HEK293 (cell line): ENCODE data around the gene PSMD8.

ENCODE experiments used
- KLF1 ChIP-seq: fragments of 450-650 bp; formaldehyde crosslinking; IDR thresholded peaks from 2 replicates; pipeline ENCODE4 v1.5.1; 2016; ENCODE audit warnings: missing biosample characterization, missing genetic modification characterization
- KLF7 ChIP-seq: fragments of 450-650 bp; formaldehyde crosslinking; IDR thresholded peaks from 2 replicates; pipeline ENCODE4 v1.5.1; 2016; ENCODE audit warnings: missing biosample characterization, missing genetic modification characterization, borderline replicate concordance
- KLF8 ChIP-seq: fragments of 450-650 bp; formaldehyde crosslinking; IDR thresholded peaks from 2 replicates; pipeline ENCODE4 v1.5.1; 2016; ENCODE audit warnings: missing biosample characterization, missing genetic modification characterization
- MEIS1 ChIP-seq: sonication (generic); formaldehyde crosslinking; IDR thresholded peaks from 2 replicates; pipeline ENCODE4 v1.8.1; 2022; ENCODE audit warnings: missing genetic modification reagents, mild to moderate bottlenecking, borderline replicate concordance
- MZF1 ChIP-seq: fragments of 450-650 bp; formaldehyde crosslinking; IDR thresholded peaks from 2 replicates; pipeline ENCODE4 v1.5.1; 2017; ENCODE audit warnings: missing biosample characterization, missing genetic modification characterization, borderline replicate concordance
- OVOL3 ChIP-seq: fragments of 450-650 bp; formaldehyde crosslinking; IDR thresholded peaks from 2 replicates; pipeline ENCODE4 v1.5.1; 2016; ENCODE audit warnings: missing biosample characterization, missing genetic modification characterization
- SALL2 ChIP-seq: fragments of 450-650 bp; formaldehyde crosslinking; IDR thresholded peaks from 2 replicates; pipeline ENCODE4 v1.5.0; 2017; ENCODE audit warnings: missing biosample characterization, mild to moderate bottlenecking, missing genetic modification characterization, borderline replicate concordance
- SETDB1 ChIP-seq: IDR thresholded peaks from one replicate; pipeline ENCODE4 v1.6.1; 2017; ENCODE audit warnings: mild to moderate bottlenecking, low read length, moderate library complexity, mixed read lengths; ENCODE audit not compliant: insufficient read length
- SP2 ChIP-seq: fragments of 450-650 bp; formaldehyde crosslinking; IDR thresholded peaks from 2 replicates; pipeline ENCODE4 v1.5.1; 2016; ENCODE audit warnings: missing biosample characterization, missing genetic modification characterization
- SP3 ChIP-seq: fragments of 450-650 bp; formaldehyde crosslinking; IDR thresholded peaks from 2 replicates; pipeline ENCODE4 v1.5.1; 2016; ENCODE audit warnings: missing biosample characterization, missing genetic modification characterization
- WT1 ChIP-seq: fragments of 450-650 bp; formaldehyde crosslinking; IDR thresholded peaks from 2 replicates; pipeline ENCODE4 v1.5.1; 2016; ENCODE audit warnings: missing biosample characterization, missing genetic modification characterization
- ZBTB17 ChIP-seq: fragments of 450-650 bp; formaldehyde crosslinking; IDR thresholded peaks from 2 replicates; pipeline ENCODE4 v1.5.1; 2016; ENCODE audit warnings: missing biosample characterization, missing genetic modification characterization
- ZBTB20 ChIP-seq: fragments of 450-650 bp; formaldehyde crosslinking; IDR thresholded peaks from 2 replicates; pipeline ENCODE4 v1.5.1; 2016; ENCODE audit warnings: missing biosample characterization, missing genetic modification characterization
- ZBTB48 ChIP-seq: fragments of 450-650 bp; formaldehyde crosslinking; IDR thresholded peaks from 2 replicates; pipeline ENCODE4 v1.5.1; 2016; ENCODE audit warnings: missing biosample characterization, missing genetic modification characterization
- ZBTB7A ChIP-seq: fragments of 450-650 bp; formaldehyde crosslinking; IDR thresholded peaks from 2 replicates; pipeline ENCODE4 v1.5.1; 2016; ENCODE audit warnings: low read depth, missing biosample characterization, missing genetic modification characterization
- ZBTB8A ChIP-seq: fragments of 450-650 bp; formaldehyde crosslinking; IDR thresholded peaks from 2 replicates; pipeline ENCODE4 v1.5.1; 2016; ENCODE audit warnings: missing biosample characterization, missing genetic modification characterization
- ZNF10 ChIP-seq: fragments of 450-650 bp; formaldehyde crosslinking; IDR thresholded peaks from 2 replicates; pipeline ENCODE4 v1.5.1; 2017; ENCODE audit warnings: missing biosample characterization, missing genetic modification characterization
- ZNF121 ChIP-seq: fragments of 450-650 bp; formaldehyde crosslinking; IDR thresholded peaks from 2 replicates; pipeline ENCODE4 v1.5.1; 2016; ENCODE audit warnings: missing biosample characterization, missing genetic modification characterization
- ZNF132 ChIP-seq: fragments of 450-650 bp; formaldehyde crosslinking; IDR thresholded peaks from 2 replicates; pipeline ENCODE4 v1.5.1; 2017; ENCODE audit warnings: missing biosample characterization, missing genetic modification characterization, borderline replicate concordance
- ZNF138 ChIP-seq: fragments of 450-650 bp; formaldehyde crosslinking; IDR thresholded peaks from 2 replicates; pipeline ENCODE4 v1.5.1; 2016; ENCODE audit warnings: missing biosample characterization, missing genetic modification characterization, borderline replicate concordance
- ZNF169 ChIP-seq: fragments of 450-650 bp; formaldehyde crosslinking; IDR thresholded peaks from 2 replicates; pipeline ENCODE4 v1.5.1; 2016; ENCODE audit warnings: missing biosample characterization, missing genetic modification characterization
- ZNF23 ChIP-seq: fragments of 450-650 bp; formaldehyde crosslinking; IDR thresholded peaks from 2 replicates; pipeline ENCODE4 v1.5.1; 2016; ENCODE audit warnings: missing biosample characterization, missing genetic modification characterization, borderline replicate concordance
- ZNF341 ChIP-seq: fragments of 450-650 bp; formaldehyde crosslinking; IDR thresholded peaks from 2 replicates; pipeline ENCODE4; 2016; ENCODE audit warnings: low read depth, missing biosample characterization, missing genetic modification characterization
- ZNF350 ChIP-seq: fragments of 450-650 bp; formaldehyde crosslinking; IDR thresholded peaks from 2 replicates; pipeline ENCODE4 v1.5.0; 2017; ENCODE audit warnings: missing biosample characterization, mild to moderate bottlenecking, missing genetic modification characterization
- ZNF416 ChIP-seq: fragments of 450-650 bp; formaldehyde crosslinking; IDR thresholded peaks from 2 replicates; pipeline ENCODE4 v1.5.1; 2016; ENCODE audit warnings: missing biosample characterization, missing genetic modification characterization
- ZNF423 ChIP-seq: fragments of 450-650 bp; formaldehyde crosslinking; IDR thresholded peaks from 2 replicates; pipeline ENCODE4 v1.5.1; 2016; ENCODE audit warnings: missing biosample characterization, missing genetic modification characterization
- ZNF514 ChIP-seq: fragments of 450-650 bp; formaldehyde crosslinking; IDR thresholded peaks from 2 replicates; pipeline ENCODE4 v1.5.1; 2016; ENCODE audit warnings: missing biosample characterization, missing genetic modification characterization
- ZNF596 ChIP-seq: fragments of 450-650 bp; IDR thresholded peaks from 2 replicates; pipeline ENCODE4 v1.5.0; 2018; ENCODE audit warnings: missing biosample characterization, mild to moderate bottlenecking, missing genetic modification characterization, moderate library complexity
- ZNF629 ChIP-seq: fragments of 450-650 bp; formaldehyde crosslinking; IDR thresholded peaks from 2 replicates; pipeline ENCODE4 v1.5.1; 2017; ENCODE audit warnings: missing biosample characterization, missing genetic modification characterization
- ZNF707 ChIP-seq: fragments of 450-650 bp; formaldehyde crosslinking; IDR thresholded peaks from 2 replicates; pipeline ENCODE4 v1.5.1; 2016; ENCODE audit warnings: missing biosample characterization, missing genetic modification characterization
- ZNF776 ChIP-seq: fragments of 450-650 bp; formaldehyde crosslinking; IDR thresholded peaks from 2 replicates; pipeline ENCODE4 v1.5.0; 2017; ENCODE audit warnings: missing biosample characterization, missing genetic modification characterization, borderline replicate concordance
- ZNF843 ChIP-seq: fragments of 450-650 bp; formaldehyde crosslinking; IDR thresholded peaks from 2 replicates; pipeline ENCODE4 v1.5.1; 2016; ENCODE audit warnings: missing biosample characterization, missing genetic modification characterization
- ZSCAN23 ChIP-seq: fragments of 450-650 bp; formaldehyde crosslinking; IDR thresholded peaks from 2 replicates; pipeline ENCODE4 v1.5.1; 2016; ENCODE audit warnings: missing biosample characterization, missing genetic modification characterization
- TF ChIP-seq, protein P1 (sequence below): fragments of 450-650 bp; formaldehyde crosslinking; IDR thresholded peaks from 2 replicates; pipeline ENCODE4 v1.5.1; 2016; ENCODE audit warnings: missing biosample characterization, missing genetic modification characterization, borderline replicate concordance
- TF ChIP-seq, protein P2 (sequence below): fragments of 450-650 bp; formaldehyde crosslinking; IDR thresholded peaks from 2 replicates; pipeline ENCODE4 v1.5.1; 2016; ENCODE audit warnings: missing biosample characterization, missing genetic modification characterization
- TF ChIP-seq, protein P3 (sequence below): fragments of 450-650 bp; formaldehyde crosslinking; IDR thresholded peaks from 2 replicates; pipeline ENCODE4 v1.5.1; 2016; ENCODE audit warnings: missing biosample characterization, missing genetic modification characterization

PSMD8 gene

DNA sequence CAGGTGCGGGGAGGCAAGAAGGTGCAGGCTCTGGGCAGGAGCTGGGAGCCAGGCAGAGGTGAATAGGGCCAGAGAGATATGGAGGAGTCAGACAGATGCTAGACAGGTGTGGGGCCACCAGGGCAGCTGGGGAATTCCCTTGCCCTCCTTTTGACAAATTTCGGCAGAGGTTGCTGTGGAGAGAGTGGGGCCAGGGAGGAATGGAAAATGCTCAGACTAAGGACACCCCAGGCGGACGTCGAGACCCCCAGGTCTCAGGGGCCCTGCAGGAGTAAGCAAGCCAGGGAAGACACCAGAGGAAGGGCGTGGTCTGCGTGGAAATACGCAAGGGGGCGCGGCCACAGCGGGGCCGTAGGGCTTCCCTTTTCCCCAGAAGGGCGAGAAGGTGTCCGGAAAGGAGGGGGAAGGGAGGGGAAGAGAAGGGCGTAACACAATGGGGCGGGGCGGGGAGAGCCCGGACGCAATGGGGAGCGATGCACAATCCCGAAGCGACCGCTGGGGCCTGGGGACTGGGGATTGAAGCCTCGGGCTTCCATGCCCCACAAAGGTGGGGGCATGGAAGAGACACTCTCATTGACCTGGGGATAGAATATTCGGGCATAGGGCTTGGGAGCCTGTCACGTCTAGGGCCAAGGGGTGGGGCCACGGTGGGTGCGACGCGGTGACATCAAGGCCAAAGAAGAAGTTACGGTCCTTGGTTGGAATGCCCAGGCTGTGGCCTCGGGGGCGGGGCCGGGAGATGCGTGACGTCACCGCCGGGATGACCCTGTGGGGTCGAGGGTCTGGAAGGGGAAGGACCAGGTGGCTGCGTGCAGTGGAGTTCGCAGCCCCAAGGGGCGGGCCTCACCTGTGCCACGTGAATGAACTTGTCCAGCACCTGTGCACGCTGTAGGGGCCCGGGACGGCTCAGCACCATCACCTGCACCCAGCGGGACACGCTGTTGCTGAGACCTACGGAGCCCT is 43.5 kb downstream of the PSMD8 start (continued):
- TF ChIP-seq MEIS1, result no peak
- no peak for TF ChIP-seq ZNF132
- no peak for TF ChIP-seq ZSCAN23 (tag by site-specific recombination)
- peak; percentile 94 for TF ChIP-seq SP3 (tag by site-specific recombination)
- TF ChIP-seq ZNF596, result no peak
- peak; percentile 77 for TF ChIP-seq SP2 (tag by site-specific recombination)
- TF ChIP-seq ZNF23 (tag by site-specific recombination), result no peak
- peak; percentile 94 for TF ChIP-seq ZBTB8A (tag by site-specific recombination)
- TF ChIP-seq ZNF10 (tag by site-specific recombination), result no peak
- no peak for TF ChIP-seq ZNF138 (tag by site-specific recombination)
- TF ChIP-seq WT1 (tag by site-specific recombination), result peak; percentile 63; the same call in 1 of the 2 replicates
- no peak for TF ChIP-seq ZNF121
- peak; percentile 93 for TF ChIP-seq ZNF341
- peak; percentile 90 for TF ChIP-seq ZNF629 (tag by site-specific recombination)
- TF ChIP-seq ZNF776 (tag by site-specific recombination), result no peak
- TF ChIP-seq KLF7 (tag by site-specific recombination), result no peak; the same call in 1 of the 2 replicates
- TF ChIP-seq, protein P1, sequence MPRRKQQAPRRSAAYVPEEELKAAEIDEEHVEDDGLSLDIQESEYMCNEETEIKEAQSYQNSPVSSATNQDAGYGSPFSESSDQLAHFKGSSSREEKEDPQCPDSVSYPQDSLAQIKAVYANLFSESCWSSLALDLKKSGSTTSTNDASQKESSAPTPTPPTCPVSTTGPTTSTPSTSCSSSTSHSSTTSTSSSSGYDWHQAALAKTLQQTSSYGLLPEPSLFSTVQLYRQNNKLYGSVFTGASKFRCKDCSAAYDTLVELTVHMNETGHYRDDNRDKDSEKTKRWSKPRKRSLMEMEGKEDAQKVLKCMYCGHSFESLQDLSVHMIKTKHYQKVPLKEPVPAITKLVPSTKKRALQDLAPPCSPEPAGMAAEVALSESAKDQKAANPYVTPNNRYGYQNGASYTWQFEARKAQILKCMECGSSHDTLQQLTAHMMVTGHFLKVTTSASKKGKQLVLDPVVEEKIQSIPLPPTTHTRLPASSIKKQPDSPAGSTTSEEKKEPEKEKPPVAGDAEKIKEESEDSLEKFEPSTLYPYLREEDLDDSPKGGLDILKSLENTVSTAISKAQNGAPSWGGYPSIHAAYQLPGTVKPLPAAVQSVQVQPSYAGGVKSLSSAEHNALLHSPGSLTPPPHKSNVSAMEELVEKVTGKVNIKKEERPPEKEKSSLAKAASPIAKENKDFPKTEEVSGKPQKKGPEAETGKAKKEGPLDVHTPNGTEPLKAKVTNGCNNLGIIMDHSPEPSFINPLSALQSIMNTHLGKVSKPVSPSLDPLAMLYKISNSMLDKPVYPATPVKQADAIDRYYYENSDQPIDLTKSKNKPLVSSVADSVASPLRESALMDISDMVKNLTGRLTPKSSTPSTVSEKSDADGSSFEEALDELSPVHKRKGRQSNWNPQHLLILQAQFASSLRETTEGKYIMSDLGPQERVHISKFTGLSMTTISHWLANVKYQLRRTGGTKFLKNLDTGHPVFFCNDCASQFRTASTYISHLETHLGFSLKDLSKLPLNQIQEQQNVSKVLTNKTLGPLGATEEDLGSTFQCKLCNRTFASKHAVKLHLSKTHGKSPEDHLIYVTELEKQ, result no peak
- no peak for TF ChIP-seq ZNF514 (tag by site-specific recombination)
- TF ChIP-seq MZF1 (tag by site-specific recombination), result peak; percentile 90
- TF ChIP-seq OVOL3, result no peak
- TF ChIP-seq ZBTB48, result peak; percentile 42
- no peak for TF ChIP-seq SALL2 (tag by site-specific recombination)
- 0 out of 2 replicates have a peak, but pooled peaks have one; percentile 10 for TF ChIP-seq ZNF843
- TF ChIP-seq ZNF350 (tag by site-specific recombination), result no peak
- TF ChIP-seq KLF1 (tag by site-specific recombination), result peak; percentile 99
- peak; percentile 67; the same call in 1 of the 2 replicates for TF ChIP-seq KLF8
- TF ChIP-seq, protein P2, sequence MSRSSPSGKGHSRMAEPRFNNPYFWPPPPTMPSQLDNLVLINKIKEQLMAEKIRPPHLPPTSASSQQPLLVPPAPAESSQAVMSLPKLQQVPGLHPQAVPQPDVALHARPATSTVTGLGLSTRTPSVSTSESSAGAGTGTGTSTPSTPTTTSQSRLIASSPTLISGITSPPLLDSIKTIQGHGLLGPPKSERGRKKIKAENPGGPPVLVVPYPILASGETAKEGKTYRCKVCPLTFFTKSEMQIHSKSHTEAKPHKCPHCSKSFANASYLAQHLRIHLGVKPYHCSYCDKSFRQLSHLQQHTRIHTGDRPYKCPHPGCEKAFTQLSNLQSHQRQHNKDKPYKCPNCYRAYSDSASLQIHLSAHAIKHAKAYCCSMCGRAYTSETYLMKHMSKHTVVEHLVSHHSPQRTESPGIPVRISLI (tag by site-specific recombination), result no peak
- peak; percentile 14; the same call in 1 of the 2 replicates for TF ChIP-seq ZBTB20 (tag by site-specific recombination)
- no peak for TF ChIP-seq SETDB1
- no peak for TF ChIP-seq ZNF707 (tag by site-specific recombination)
- peak; percentile 60 for TF ChIP-seq ZBTB17
- TF ChIP-seq, protein P3, sequence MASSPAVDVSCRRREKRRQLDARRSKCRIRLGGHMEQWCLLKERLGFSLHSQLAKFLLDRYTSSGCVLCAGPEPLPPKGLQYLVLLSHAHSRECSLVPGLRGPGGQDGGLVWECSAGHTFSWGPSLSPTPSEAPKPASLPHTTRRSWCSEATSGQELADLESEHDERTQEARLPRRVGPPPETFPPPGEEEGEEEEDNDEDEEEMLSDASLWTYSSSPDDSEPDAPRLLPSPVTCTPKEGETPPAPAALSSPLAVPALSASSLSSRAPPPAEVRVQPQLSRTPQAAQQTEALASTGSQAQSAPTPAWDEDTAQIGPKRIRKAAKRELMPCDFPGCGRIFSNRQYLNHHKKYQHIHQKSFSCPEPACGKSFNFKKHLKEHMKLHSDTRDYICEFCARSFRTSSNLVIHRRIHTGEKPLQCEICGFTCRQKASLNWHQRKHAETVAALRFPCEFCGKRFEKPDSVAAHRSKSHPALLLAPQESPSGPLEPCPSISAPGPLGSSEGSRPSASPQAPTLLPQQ (tag by site-specific recombination), result peak; percentile 50; the same call in 1 of the 2 replicates
- TF ChIP-seq ZNF416 (tag by site-specific recombination), result no peak; the same call in 1 of the 2 replicates
- TF ChIP-seq ZBTB7A (tag by site-specific recombination), result no peak
- 0 out of 2 replicates have a peak, but pooled peaks have one; percentile 61 for TF ChIP-seq ZNF169 (tag by site-specific recombination)
- no peak for TF ChIP-seq ZNF423
